ENCODE measurements around the gene PCDHB3. TPM values are rescaled to one million over a fixed set of nuclear protein-coding genes. Genes with fewer than 3 reads are reported as not detected.

The PCDHB3 gene
- total RNA-seq, 1 experiment from 2014 or later, result 2.3 TPM

- Mint-ChIP-seq H3K36me3 (ENCODE audit: insufficient read depth in 1 of 3, low read depth in 3 of 3) (no peaks in the 10 kb centered on the region; a peak in 2 of 7 replicates), H3K27me3 (ENCODE audit: low read depth) (peaks cover 4% of the 10 kb centered on the region), H3K4me1 (no peaks in the 10 kb centered on the region), H3K27ac (no peak overlapping the region), H3K4me3 (no peak overlapping the region; a peak in 1 of 5 replicates), H3K9me3 (peaks cover 0 to 5% of the 10 kb centered on the region in 2 experiments; a peak in 2 of 5 replicates)
- Histone ChIP-seq H2BK120ac (ENCODE audit: low read depth, low read length, poor library complexity, severe bottlenecking) (no peak overlapping the region), H3K27ac (ENCODE audit: insufficient read length, low read depth, low read length) (no peak overlapping the region), H3K9me3 (ENCODE audit: control insufficient read depth, low read depth, low read length) (no peaks in the 10 kb centered on the region), H3K79me1 (ENCODE audit: insufficient read depth, low read depth, low read length, poor library complexity, severe bottlenecking) (no peaks in the 10 kb centered on the region), H3K4me1 (ENCODE audit: insufficient read depth, low read length) (no peaks in the 10 kb centered on the region), H4K8ac (replicated peaks; ENCODE audit: insufficient read length, low read depth, low read length) (no peak overlapping the region), H3K27me3 (ENCODE audit: insufficient read depth, low read length) (no peaks in the 10 kb centered on the region), H4K5ac (ENCODE audit: insufficient read length, low read depth, low read length) (no peak overlapping the region), H3K56ac (ENCODE audit: insufficient read length, low read depth, low read length) (no peak overlapping the region), H4K20me1 (ENCODE audit: control insufficient read depth, insufficient read depth, insufficient read length) (no peaks in the 10 kb centered on the region), H3K18ac (ENCODE audit: insufficient read length, low read depth, low read length) (no peak overlapping the region), H3K4me2 (ENCODE audit: insufficient read depth, insufficient read length, low read length) (no peak overlapping the region), H3K23me2 (ENCODE audit: insufficient read length, low read depth, low read length, poor library complexity, severe bottlenecking) (no peaks in the 10 kb centered on the region), H3K14ac (ENCODE audit: insufficient read depth, low read length) (no peak overlapping the region), H2AK5ac (ENCODE audit: insufficient read length, low read length) (no peak overlapping the region), H2BK5ac (ENCODE audit: insufficient read length, low read length) (no peak overlapping the region), H3K9ac (ENCODE audit: extremely low read depth, insufficient read length, low read length) (no peak overlapping the region), H3K79me2 (ENCODE audit: insufficient read depth, low read length) (no peaks in the 10 kb centered on the region), H3K23ac (ENCODE audit: insufficient read length, low read depth, low read length) (no peak overlapping the region), H3K4ac (ENCODE audit: low read depth, low read length) (no peak overlapping the region), H2AFZ (ENCODE audit: low read length) (no peak overlapping the region), H3T11ph (ENCODE audit: low read length) (no peak overlapping the region), H4K91ac (ENCODE audit: insufficient read length, low read depth, low read length) (no peak overlapping the region), H2BK15ac (ENCODE audit: low read depth, low read length) (no peak overlapping the region), H2BK20ac (ENCODE audit: low read depth, low read length, poor library complexity, severe bottlenecking) (no peak overlapping the region), H2BK12ac (ENCODE audit: insufficient read length, low read depth, low read length) (no peak overlapping the region)
- no peak for DNase-seq
- no CpG with 5 or more reads among the region's 17 CpGs for WGBS (ENCODE audit: extremely low coverage, insufficient read length, low lambda C conversion rate)
- no peak for TF ChIP-seq CTCF (conservative IDR thresholded peaks at IDR 0.05)
Observed at GRCh38 chr5:141077826-141078225, 22.4 kb upstream of the PCDHB3 start.
